Liver (tissue), 9 donors: ENCODE results near the gene ACSF2. TPM values are rescaled to one million over a fixed set of nuclear protein-coding genes. Genes with fewer than 3 reads are reported as not detected.

Experiments
- DNase-seq: peaks from one replicate; pipeline ENCODE4 v3.0.0-alpha.2; 2017; ENCODE audit warnings: low spot score
- H3K27ac ChIP-seq, 2 donors: one replicate each; pipeline ENCODE4 v1.7.0; 2013; ENCODE audit warnings: inconsistent platforms in 2 of 2, low read length in 2 of 2, control low read depth in 1 of 2, low read depth in 1 of 2, mild to moderate bottlenecking in 1 of 2
- H3K27me3 ChIP-seq, 4 donors: one replicate each; pipeline versions ENCODE4 v1.6.1 to v1.7.0; 2013; ENCODE audit warnings: low read length in 3 of 4, inconsistent platforms in 1 of 4, mild to moderate bottlenecking in 1 of 4, moderate library complexity in 1 of 4; ENCODE audit not compliant: control insufficient read depth in 4 of 4, insufficient read depth in 4 of 4
- H3K36me3 ChIP-seq, 4 donors: one replicate each; pipeline versions ENCODE4 v1.6.1 to v1.7.0; 2013; ENCODE audit warnings: low read length in 3 of 4, mild to moderate bottlenecking in 3 of 4, low read depth in 1 of 4, moderate library complexity in 1 of 4; ENCODE audit not compliant: control insufficient read depth in 4 of 4, insufficient read depth in 3 of 4
- H3K4me1 ChIP-seq, 4 donors: one replicate each; pipeline versions ENCODE4 v1.6.1 to v1.7.0; 2013; ENCODE audit warnings: low read length in 3 of 4, mild to moderate bottlenecking in 3 of 4, moderate library complexity in 1 of 4; ENCODE audit not compliant: control insufficient read depth in 4 of 4, insufficient read depth in 4 of 4
- H3K4me3 ChIP-seq, 3 donors: one replicate each; pipeline versions ENCODE4 v1.6.1 to v1.7.0; 2013; ENCODE audit warnings: low read length in 3 of 3, control low read depth in 1 of 3, low read depth in 1 of 3, mild to moderate bottlenecking in 1 of 3
- H3K9ac ChIP-seq, 2 donors: one replicate each; pipeline ENCODE4 v1.7.0; 2013; ENCODE audit warnings: low read length in 2 of 2, mild to moderate bottlenecking in 2 of 2, moderate library complexity in 2 of 2, control low read depth in 1 of 2, low read depth in 1 of 2
- H3K9me3 ChIP-seq, 4 donors: one replicate each; pipeline versions ENCODE4 v1.6.1 to v1.7.0; 2013; ENCODE audit warnings: low read length in 3 of 4; ENCODE audit not compliant: control insufficient read depth in 4 of 4
- EGR1 ChIP-seq, 2 donors: IDR thresholded peaks; 2 replicates each; pipeline ENCODE4 v1.6.1; 2016 to 2018; ENCODE audit warnings: antibody characterized with exemption in 2 of 2, low read depth in 2 of 2
- FOXA1 ChIP-seq: IDR thresholded peaks from 2 replicates; pipeline ENCODE4 v1.6.1; 2016; ENCODE audit warnings: antibody characterized with exemption
- FOXA2 ChIP-seq: IDR thresholded peaks from 2 replicates; pipeline ENCODE4 v1.6.1; 2016; ENCODE audit warnings: antibody characterized with exemption
- GABPA ChIP-seq, 2 donors: IDR thresholded peaks in 1 of 2; conservative IDR thresholded peaks in 1 of 2; 2 replicates each; pipeline ENCODE4 v1.6.1; 2016; ENCODE audit warnings: antibody characterized with exemption in 2 of 2, mild to moderate bottlenecking in 1 of 2, moderate library complexity in 1 of 2
- HNF4G ChIP-seq: IDR thresholded peaks from 2 replicates; pipeline ENCODE4 v1.6.1; 2016; ENCODE audit warnings: antibody characterized with exemption
- RAD21 ChIP-seq, 2 donors: IDR thresholded peaks; 2 replicates each; pipeline ENCODE4 v1.6.1; 2016; ENCODE audit warnings: antibody characterized with exemption in 2 of 2, mild to moderate bottlenecking in 2 of 2
- RXRA ChIP-seq, 2 donors: IDR thresholded peaks; 2 replicates each; pipeline ENCODE4 v1.6.1; 2017 to 2018; ENCODE audit warnings: antibody characterized with exemption in 2 of 2, mild to moderate bottlenecking in 1 of 2
- SP1 ChIP-seq: IDR thresholded peaks from 2 replicates; pipeline ENCODE4 v1.6.1; 2018; ENCODE audit warnings: antibody characterized with exemption, mild to moderate bottlenecking
- TAF1 ChIP-seq: conservative IDR thresholded peaks from 2 replicates; pipeline ENCODE4 v1.6.1; 2016; ENCODE audit warnings: antibody characterized with exemption, mild to moderate bottlenecking
- YY1 ChIP-seq: IDR thresholded peaks from 2 replicates; pipeline ENCODE4 v1.6.1; 2016; ENCODE audit warnings: antibody characterized with exemption, mild to moderate bottlenecking
- WGBS: extraction: QIAGEN DNeasy Blood & Tissue Kit; methylation state at CpG from one replicate; pipeline ENCODE4 v1.1.7; 2013; 5-methylcytosine and 5-hydroxymethylcytosine counted together
- polyA plus RNA-seq, 2 donors: library from polyadenylated mRNA; stranded (reverse) in 1 of 2; unstranded in 1 of 2; fragments of 200-250 nt in 1 of 2; fragments of >200 nt in 1 of 2; fragmentation: Nextera tagmentation in 1 of 2; extraction: Ambion mirVana in 1 of 2; gene quantifications; one replicate each; pipeline versions ENCODE4 v1.2.1 to v1.2.3, GENCODE V29; 2013 to 2015
- total RNA-seq, 2 donors: library from RNA; depleted of rRNA; stranded (reverse); fragments of >200 nt; gene quantifications; one replicate each; pipeline ENCODE4 v1.2.3, GENCODE V29; 2014
- TF ChIP-seq, protein P1 (sequence below): fragments of 150-350 bp; IDR thresholded peaks from 2 replicates; pipeline ENCODE4 v1.5.1; 2017; ENCODE audit warnings: improper control_type of control experiment, low read depth, low read length; ENCODE audit not compliant: missing input control
- TF ChIP-seq, protein P2 (sequence below): IDR thresholded peaks from 2 replicates; pipeline ENCODE4 v1.6.1; 2016; ENCODE audit warnings: antibody characterized with exemption
- TF ChIP-seq, protein P3 (sequence below): IDR thresholded peaks from 2 replicates; pipeline ENCODE4 v1.6.1; 2016; ENCODE audit warnings: antibody characterized with exemption
- TF ChIP-seq, protein P4 (sequence below): IDR thresholded peaks from 2 replicates; pipeline ENCODE4 v1.6.1; 2016; ENCODE audit warnings: antibody characterized with exemption
- donor health status: healthy.
- donor health status: healthy.
- donor health status: healthy.
- donor health status: healthy.
- donor health status: healthy.

The ACSF2 gene
- total and polyA plus RNA-seq, 4 donors = 18.9 to 34.3 (median 21.1) TPM

DNA sequence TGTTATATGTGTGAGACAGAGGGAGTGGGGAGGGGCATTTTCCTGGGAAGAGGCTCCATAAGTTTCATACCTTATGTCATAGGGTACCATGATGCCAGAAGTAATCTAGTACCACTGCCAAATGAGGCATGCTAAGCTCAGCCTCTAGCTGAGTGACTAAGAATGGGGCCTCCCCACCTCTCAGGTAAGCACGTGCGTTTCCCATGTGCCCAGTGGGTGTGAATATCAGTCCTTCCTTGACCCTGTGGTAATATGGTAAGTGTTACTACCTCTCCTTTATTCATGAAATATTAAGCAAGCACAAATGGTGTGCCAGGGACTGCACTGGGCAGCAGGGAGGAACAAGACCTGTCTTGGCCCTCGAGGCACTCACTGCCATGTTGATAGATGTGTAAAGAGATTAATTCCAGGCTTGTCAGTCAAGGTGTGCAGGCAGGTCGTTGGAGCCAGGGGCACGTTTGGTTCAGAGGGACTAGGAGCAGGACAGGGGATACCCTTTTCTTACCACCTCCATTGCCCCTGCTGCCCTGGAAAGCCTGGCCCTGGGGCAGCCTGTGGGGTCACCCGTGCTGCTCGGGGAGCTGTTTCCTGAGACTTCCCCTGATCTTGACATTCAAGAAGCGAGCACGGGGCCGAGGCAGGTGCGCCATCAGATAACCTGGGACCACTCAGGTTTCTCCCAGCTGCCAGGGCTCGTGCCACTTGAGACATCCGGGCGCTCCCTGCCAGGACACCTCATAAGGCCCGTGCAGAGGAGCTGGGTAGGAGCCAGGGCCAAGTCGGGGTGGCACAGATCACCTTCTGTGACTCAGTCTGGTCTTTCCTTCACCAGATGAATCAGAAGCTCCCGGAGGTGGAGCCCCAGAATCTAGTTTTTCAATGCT is 61.4 kb downstream of the ACSF2 start:
- DNase-seq = no peak
- WGBS = 91% methylated on average over 17 of the region's 17 CpGs
- H3K27ac ChIP-seq = no peak overlapping the region
- H3K4me3 ChIP-seq = no peak overlapping the region
- no peaks in the 10 kb centered on the region for H3K27me3 ChIP-seq
- H3K4me1 ChIP-seq = peaks cover 0 to 4% (median 3%) of the 10 kb centered on the region in 4 donors
- no peaks in the 10 kb centered on the region for H3K9me3 ChIP-seq
- no peak overlapping the region for H3K9ac ChIP-seq
- TF ChIP-seq FOXA2 (no peak), FOXA1 (no peak), HNF4G (no peak), RXRA (IDR thresholded peaks at IDR 0.05) (no peak), SP1 (no peak), TAF1 (no peak), YY1 (no peak), RAD21 (IDR thresholded peaks at IDR 0.05) (no peak)
- TF ChIP-seq, protein P1, sequence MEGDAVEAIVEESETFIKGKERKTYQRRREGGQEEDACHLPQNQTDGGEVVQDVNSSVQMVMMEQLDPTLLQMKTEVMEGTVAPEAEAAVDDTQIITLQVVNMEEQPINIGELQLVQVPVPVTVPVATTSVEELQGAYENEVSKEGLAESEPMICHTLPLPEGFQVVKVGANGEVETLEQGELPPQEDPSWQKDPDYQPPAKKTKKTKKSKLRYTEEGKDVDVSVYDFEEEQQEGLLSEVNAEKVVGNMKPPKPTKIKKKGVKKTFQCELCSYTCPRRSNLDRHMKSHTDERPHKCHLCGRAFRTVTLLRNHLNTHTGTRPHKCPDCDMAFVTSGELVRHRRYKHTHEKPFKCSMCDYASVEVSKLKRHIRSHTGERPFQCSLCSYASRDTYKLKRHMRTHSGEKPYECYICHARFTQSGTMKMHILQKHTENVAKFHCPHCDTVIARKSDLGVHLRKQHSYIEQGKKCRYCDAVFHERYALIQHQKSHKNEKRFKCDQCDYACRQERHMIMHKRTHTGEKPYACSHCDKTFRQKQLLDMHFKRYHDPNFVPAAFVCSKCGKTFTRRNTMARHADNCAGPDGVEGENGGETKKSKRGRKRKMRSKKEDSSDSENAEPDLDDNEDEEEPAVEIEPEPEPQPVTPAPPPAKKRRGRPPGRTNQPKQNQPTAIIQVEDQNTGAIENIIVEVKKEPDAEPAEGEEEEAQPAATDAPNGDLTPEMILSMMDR = no peak
- TF ChIP-seq, protein P2, sequence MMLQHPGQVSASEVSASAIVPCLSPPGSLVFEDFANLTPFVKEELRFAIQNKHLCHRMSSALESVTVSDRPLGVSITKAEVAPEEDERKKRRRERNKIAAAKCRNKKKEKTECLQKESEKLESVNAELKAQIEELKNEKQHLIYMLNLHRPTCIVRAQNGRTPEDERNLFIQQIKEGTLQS = no peak
- TF ChIP-seq, protein P3, sequence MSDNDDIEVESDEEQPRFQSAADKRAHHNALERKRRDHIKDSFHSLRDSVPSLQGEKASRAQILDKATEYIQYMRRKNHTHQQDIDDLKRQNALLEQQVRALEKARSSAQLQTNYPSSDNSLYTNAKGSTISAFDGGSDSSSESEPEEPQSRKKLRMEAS = no peak
- H3K36me3 ChIP-seq = peaks cover 13 to 24% (median 20%) of the 10 kb centered on the region in 4 donors

DNA sequence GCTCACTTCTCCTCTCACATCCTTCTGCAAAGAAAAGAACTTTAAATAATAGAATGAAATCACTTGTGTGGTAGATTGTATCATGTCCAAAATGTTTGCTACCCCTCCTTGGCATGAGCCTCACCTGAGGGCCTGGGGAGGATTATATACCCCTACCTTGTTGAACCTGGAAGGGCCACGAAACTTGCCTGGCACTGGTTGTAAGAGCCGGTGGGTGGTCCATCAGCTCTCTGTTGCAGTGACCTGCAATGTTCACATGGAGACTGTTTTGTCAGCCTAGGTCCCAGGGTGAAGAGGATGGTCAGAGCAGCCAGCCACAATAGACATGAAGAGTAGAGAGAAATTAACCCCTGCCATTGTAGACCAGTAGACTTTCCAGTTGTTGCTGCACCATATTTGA is 62.9 kb downstream of the ACSF2 start:
- DNase-seq = no peak
- 91% methylated on average over 2 of the region's 2 CpGs for WGBS
- TF ChIP-seq, protein P4, sequence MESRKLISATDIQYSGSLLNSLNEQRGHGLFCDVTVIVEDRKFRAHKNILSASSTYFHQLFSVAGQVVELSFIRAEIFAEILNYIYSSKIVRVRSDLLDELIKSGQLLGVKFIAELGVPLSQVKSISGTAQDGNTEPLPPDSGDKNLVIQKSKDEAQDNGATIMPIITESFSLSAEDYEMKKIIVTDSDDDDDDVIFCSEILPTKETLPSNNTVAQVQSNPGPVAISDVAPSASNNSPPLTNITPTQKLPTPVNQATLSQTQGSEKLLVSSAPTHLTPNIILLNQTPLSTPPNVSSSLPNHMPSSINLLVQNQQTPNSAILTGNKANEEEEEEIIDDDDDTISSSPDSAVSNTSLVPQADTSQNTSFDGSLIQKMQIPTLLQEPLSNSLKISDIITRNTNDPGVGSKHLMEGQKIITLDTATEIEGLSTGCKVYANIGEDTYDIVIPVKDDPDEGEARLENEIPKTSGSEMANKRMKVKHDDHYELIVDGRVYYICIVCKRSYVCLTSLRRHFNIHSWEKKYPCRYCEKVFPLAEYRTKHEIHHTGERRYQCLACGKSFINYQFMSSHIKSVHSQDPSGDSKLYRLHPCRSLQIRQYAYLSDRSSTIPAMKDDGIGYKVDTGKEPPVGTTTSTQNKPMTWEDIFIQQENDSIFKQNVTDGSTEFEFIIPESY = no peak
- TF ChIP-seq YY1 = no peak
- TF ChIP-seq EGR1 (IDR thresholded peaks at IDR 0.05; ENCODE audit: low read depth in 2 of 2) = no peak
- TF ChIP-seq SP1 = no peak
- no peak for TF ChIP-seq FOXA2
- no peak for TF ChIP-seq GABPA (IDR thresholded peaks at IDR 0.05 in 1 of 2, conservative IDR thresholded peaks at IDR 0.05 in 1 of 2)

More for the DNA sequence above, 62.9 kb downstream of the ACSF2 start:
- Histone ChIP-seq H3K9ac (no peak overlapping the region), H3K36me3 (peaks cover 12 to 21% (median 17%) of the 10 kb centered on the region in 4 donors), H3K27ac (no peak overlapping the region), H3K4me3 (no peak overlapping the region), H3K4me1 (no peaks in the 10 kb centered on the region), H3K9me3 (no peaks in the 10 kb centered on the region), H3K27me3 (no peaks in the 10 kb centered on the region)
